HG03432 (cell line): ENCODE data around the gene AMZ2.
"Not testable (repeated sequence)": the region's sequence is repeated elsewhere in the genome, so short reads cannot be mapped to it uniquely, and the experiment has no call there.

ENCODE experiments used
- ATAC-seq: cut with Tn5 transposase; IDR thresholded peaks from one replicate; pipeline ENCODE4 v1.9.1; 2021; ENCODE audit warnings: mild to moderate bottlenecking, moderate library complexity; ENCODE audit not compliant: unreplicated experiment

Gene AMZ2

DNA sequence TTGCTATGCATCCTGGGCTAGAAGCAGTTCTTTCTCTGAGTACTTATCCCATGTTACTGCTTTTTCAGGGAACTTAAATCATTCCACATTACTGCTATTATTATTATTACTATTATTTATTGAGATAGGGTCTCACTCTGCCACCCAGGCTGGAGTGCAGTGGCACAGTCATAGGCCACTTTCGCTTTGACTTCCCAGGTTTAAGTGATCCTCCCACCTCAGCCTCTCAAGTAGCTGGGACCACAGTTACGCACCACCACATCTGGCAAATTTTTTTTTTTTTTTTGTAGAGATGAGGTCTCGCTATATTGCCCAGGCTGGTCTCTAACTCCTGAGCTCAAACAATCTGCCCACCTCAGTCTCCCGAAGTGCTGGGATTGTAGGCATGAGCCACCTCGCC is 28.4 kb upstream of the AMZ2 start:
- not testable (repeated sequence) for ATAC-seq

DNA sequence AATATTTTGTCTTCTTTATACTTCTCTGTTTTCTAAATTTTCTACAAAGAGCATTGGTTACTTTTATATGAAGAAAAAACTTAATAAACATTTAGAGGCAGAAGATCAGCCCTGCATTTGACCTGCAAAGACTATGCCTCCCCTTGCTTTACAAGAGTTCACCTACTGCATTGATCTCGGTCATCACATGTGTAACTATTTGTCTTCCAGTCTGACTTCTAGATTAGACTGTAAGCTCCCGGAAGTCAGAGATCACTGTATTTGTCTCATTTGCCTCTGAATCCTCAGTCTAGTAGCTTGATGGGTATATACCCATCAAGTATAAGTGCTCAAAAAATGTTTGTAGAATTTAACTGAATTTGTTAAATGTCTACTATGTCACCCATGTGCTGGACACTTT is 27.7 kb upstream of the AMZ2 start:
- not testable (repeated sequence) for ATAC-seq

DNA sequence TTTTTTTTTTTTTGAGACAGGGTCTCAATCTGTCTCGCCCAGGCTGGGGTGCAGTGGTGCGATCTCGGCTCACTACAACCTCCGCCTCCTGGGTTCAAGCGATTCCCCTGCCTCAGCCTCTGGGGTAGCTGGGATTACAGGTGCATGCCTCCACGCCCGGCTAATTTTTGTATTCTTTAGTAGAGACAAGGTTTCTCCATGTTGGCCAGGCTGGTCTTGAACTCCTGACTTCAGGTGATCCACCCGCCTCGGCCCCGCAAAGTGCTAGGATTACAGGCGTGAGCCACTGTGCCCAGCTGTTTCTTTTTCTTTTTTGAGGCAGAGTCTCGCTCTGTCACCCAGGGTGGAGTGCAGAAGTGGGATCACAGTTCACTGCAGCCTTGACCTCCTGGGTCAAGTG is 27.1 kb upstream of the AMZ2 start:
- ATAC-seq: not testable (repeated sequence)

DNA sequence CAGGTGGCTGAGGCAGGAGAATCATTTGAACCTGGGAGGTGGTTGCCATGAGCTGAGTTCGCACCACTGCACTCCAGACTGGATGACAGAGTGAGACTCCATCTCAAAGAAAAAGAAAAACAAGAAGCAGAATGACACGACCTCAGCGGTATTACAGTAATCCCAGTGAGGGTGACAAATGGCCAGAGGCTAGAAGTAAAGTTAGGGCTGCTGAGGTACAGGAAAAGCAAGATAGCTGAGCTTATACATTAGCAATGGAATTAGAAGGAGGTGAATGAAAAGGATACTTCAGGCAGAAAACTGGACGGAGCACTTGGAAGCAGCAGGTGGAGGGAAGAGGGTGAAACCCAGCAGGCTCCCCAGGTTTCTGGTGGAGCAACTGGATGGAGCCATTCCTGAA is 26.1 kb upstream of the AMZ2 start:
- no peak for ATAC-seq

DNA sequence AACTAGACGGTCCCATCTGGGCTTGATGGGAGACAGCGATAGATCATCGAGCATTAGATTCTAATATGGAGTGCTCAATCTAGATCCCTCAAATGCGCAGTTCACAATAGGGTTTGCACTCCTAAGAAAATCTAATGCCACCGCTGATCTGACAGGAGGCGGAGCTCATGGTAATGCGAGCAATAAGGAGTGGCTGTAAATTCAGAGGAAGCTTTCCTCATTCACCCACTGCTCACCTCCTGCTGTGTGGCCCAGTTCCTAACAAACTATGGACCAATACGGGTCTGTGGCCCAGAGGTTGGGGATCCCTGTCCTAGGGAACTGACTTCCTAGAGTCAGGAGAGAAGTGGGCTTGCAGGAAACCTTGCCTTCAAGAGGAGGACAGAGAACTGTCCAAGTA is 25.2 kb upstream of the AMZ2 start:
- no peak for ATAC-seq

DNA sequence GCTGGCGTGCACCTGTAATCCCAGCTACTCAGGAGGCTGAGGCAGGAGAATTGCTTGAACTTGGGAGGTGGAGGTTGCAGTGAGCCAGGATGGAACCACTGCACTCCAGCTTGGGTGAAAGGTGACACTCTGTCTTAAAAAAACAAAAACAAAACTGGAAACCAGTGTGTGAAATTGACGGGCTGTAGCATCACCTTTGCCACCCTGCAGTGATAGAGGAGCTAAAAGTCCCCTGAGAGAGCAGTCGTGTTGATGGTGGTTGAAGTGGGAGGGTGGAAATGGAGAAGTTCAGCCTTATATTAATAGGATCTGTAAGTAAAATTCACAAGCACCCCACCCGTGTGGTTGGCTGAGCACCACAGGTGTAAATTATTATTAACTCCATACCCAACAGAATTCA is 22.8 kb upstream of the AMZ2 start:
- ATAC-seq: peak; percentile 55

DNA sequence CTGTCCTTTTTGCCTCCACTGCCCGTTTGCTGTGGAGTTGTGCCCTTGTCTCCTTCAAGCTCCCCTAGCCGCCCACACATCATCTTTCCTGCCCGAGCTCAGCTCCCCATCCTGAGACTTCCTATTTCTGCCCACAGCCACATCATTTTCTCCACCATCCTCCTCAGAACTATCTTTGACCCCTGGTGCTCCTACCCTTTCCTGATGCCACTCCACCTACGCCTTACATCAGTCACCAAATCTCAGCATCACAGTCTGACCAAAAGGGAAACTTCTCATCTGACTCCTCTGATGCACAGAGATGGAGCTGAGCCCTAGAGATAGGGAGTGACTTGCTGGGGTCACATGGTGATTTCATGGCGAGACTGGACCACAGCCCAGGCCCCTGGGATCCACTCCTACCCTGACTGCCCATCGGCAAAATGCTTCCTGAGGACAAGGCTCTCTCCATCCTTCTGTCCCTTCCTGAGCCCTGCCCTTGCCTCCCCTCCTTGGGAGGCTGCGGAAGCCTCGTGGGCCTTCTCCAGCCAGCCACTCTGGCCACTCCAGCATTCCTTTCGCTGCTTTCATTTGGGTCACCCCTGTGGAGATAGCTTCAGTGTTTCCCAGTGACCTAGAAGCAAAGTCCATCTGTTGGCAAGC is 19.7 kb upstream of the AMZ2 start:
- ATAC-seq: not testable (repeated sequence)

DNA sequence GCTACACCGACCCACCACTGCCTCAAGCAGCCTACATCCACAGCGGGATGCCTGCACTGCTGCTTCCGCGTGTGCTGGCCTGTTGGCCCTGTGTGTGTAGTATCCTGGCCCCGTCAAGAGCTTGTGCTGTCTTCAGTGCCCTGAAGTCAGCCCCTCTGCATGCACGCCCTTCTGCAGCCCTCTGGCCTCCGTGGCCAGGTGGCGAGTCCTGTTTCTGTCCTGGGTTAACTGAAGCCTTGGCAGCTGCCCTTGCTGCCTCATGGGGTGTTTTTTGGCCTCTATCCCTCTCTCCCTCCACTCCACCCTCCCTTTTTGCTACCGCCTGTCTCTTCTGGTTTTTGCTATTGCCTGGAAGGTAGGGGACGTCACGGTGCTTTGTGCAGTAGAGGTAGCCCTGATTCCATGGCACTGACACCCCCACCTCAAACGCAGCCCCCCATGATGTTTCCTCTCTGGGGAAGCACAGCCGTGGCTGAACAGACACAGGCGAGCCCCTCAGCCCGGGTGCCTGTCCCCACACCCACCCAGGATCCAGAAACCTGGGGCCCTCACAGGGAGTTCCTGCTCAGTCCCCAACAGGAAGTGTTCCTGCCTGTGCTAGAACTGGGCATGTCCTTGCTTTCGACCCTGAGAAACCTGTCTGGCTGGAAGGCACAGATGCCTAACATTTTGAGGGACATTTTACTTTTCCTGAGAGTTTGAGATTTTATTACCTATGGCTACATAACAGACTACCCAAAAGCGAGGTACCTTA is 18.8 kb upstream of the AMZ2 start:
- no peak for ATAC-seq

DNA sequence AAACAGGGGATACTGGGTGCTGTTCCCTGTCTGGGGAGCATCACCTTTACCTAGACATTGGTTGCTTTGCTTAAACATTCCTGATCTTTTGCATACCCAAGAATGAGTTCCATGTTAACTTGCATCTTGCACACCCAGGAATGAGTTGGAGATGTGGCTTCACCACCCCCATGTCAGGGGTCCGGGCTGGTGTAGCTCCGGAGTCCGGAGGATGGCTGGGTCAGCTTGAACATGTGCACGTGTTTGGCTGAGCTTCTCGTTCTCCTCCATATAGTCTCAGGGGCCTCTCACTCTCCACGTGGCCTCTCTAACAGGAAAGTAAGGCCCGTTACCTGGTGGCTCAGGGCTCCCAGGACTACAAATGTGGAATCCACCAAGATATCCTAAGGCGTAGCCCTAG is 18.2 kb upstream of the AMZ2 start:
- ATAC-seq: no peak

DNA sequence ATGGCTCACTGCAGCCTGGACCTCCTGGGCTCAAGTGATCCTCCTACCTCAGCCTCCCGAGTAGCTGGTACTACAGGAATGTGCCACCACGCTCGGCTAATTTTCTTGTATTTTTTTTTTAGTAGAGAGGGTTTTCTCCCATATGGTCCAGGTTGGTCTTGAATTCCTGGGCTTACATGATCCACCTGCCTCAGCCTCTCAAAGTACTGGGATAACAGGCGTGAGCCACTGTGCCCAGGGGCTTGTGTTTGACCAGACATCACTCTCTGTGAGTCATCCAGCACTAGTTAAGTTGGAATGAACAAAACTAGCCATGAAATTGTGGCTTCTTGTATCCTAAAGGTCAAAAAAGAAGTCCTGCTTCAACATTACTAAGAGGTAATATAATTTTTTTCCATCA is 16.7 kb upstream of the AMZ2 start:
- ATAC-seq: not testable (repeated sequence)

DNA sequence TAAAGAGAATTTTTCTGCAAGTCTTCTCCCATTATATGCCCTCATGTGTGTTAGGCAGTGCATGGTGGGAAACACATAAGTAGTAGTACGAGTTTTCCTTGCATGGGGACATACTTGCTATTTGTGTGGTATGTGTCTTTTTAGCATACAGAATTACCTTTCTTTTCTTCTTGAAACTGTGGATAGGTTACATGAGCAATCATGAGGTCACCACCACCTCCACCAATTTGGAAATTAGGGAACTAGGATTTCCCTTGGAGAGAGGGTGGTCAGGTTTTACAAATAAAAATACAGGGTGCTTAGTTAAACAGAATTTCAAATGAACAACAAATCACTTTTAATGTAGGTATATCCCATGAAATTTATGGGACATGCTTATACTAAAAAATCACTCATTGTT is 16.3 kb upstream of the AMZ2 start:
- ATAC-seq: no peak

DNA sequence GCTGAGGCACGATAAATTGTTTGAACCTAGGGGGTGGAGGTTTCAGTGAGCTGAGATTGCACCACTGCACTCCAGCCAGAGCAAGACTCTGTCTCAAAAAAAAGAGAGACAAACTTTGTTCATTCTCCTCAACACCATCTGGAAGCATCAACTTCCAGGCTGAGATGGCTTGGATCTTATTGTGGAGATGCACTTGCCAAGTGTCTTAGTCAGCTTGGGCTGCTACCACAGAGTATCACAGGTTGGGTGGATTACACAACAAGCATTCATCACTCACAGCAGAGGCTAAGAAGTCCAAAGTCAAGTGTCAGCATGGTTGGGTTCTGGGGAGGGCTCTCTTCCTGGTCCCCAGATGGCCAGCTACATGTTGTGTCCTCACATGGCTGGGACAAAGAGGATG is 15.1 kb upstream of the AMZ2 start:
- not testable (repeated sequence) for ATAC-seq

DNA sequence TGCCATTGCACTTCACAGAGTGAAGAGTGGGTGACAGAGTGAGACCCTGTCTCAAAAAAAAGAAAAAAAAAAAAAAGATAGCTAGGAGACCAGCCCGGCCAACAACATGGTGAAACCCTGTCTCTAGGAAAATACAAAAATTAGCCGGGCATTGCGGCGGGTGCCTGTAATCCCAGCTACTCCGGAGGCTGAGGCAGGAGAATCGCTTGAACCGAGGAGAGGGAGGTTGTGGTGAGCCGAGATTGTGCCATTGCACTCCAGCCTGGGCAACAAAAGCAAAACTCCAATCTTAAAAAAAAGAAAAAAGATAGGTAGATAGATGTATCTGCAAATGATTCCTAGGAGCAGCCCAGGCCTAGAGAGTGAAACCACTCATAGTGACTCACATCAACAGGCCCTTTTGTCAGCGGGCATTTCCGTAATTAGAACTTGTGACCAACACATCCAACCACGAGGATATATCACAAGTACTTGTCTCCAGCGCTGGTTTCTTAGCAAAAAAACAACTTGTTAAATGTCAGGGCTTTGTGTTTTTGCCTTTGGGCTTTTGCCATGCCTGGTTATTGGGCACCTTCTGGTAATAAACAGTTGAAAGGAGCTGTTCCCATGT is 13.0 kb upstream of the AMZ2 start:
- peak; percentile 34 for ATAC-seq

DNA sequence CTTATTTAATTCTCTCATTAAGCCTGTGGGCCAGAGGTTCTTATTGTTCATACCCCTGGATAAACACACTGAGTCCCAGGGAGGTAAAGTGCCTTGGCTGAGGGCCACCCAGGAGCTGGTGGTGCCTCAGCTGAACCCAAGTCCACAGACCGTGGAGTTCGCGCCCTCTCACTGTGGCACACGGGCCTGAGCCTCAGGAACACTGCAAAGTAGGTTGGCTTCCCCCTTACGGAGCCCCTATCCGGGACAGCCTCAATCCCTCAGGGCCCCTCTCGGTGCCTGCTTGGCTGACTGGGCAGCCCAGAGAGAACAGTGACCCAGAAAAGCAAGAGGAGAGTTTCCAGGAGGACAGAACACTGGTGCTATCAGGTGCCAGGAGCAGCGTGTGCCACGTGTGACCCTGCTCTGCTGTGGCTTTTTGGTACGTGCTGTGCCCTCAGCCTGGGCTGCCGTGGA is 12.5 kb upstream of the AMZ2 start:
- not testable (repeated sequence) for ATAC-seq

DNA sequence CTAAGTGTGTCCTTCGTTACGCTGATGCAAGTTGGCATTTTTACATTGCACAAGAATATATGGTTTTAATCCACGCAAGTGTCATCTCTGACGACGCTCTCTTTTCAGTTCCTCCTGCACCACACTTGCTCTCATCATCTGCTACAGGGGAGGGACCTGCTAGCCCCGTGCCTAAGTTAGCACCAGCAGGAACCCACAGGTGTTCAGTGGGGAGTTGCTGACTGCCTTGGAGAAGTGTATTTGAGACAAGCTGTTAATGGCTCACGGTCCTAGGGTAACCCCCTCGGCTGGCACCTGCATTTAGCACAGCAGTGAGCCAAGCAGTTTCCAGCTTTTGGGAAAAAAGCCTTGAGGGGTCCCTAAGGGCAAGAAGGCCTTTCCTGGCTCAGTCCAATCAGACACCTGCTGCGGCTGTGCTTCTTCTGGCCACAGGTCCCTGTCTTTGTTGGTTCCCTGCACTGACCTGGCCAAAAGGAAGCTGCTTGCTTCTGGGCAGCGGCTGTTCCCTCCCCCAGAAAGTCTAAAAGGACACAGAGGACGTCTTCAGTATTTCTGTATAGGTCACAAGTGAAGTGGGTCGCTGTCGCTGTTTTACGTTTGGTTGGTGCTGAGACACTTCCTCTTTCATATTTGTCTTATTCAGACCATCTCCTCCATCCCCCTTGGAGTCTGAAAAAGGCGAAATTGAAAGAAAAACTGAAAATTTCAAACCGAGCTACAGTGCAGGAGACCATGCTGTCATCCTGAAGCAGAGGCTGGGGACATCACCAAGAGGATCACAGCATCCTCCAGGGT is 10.3 kb upstream of the AMZ2 start:
- ATAC-seq: peak; percentile 73

DNA sequence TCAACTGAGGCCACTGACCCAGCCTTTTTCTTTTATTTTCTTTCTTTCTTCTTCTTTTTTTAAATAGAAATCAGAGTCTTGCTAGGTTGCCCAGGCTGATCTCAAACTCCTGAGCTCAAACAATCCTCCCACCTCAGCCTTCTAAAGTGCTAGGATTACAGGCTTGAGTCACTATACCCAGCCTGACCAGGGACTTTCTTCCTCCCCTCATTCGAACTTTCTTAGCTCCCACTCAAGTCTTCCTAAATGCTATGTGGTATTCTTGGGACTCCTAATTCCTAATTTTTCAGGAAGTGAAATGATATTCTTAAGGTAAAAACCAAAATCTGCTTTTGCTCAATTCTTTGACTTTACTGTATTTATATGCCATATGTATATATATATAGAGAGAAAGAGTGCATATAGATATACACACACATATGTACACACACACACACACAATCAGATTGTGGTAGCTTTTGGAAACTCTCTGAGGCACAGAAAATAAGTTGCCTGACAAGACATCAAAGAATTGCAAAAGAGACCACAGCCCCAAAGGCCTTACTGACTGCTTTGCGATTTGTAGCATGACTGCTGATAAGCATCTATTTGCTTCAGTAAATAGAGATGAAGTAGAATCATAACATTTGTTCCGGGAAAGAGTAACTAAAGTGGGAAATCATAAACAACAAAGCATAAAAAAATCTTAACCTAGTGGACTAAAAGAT is 9.5 kb upstream of the AMZ2 start:
- peak; percentile 3 for ATAC-seq

DNA sequence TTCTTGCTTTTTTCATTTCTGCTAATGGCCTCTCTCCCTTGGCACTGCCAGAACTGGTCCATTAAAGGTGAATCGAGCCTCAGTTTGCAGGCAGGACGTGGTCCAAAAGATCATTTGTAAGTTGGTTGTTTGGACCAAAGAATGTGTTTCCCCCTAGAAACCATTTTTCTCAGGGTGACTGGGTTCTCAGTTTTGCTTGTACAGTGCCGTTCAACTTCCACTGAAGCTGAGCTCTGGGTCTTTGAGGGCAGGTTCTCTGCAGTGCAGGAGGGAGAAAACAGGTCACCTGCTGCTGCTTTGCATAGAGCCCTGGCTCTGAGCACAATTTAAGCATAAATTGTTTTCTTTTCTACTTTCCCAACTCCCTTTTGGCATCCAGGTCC is 9.0 kb upstream of the AMZ2 start:
- ATAC-seq: no peak

DNA sequence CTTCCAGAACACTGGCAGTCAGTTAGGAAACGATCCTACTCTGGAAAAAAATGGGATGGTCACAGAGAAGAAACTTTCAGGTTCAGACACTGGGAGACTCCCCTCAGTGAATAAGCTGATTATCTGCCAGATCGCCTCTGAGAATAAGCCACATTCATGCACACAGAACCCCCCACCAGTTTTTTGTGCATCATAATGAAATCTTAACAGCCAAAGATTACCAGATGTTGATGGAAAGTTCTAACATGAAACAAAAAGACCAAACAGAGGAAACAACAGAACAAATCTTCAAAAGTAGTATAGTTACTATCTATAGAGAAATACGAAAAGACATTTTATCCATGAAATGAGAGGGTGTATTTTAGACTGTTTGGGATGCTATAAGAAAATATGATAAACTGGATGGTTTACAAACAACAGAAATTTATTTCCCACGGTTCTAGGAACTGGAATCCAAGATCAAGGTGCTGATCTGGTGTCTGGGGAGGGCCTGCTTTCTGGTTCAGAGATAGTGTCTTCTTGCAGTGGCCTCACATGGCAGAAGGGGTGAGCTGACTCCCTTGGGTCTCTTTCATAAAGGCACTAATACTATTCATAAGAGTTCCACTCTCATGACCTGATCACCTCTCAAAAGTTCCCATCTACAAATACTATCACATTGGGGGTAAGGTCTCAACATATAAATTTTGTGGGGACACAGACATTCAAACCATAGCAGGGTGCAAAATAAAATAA is 8.0 kb upstream of the AMZ2 start:
- ATAC-seq: no peak

DNA sequence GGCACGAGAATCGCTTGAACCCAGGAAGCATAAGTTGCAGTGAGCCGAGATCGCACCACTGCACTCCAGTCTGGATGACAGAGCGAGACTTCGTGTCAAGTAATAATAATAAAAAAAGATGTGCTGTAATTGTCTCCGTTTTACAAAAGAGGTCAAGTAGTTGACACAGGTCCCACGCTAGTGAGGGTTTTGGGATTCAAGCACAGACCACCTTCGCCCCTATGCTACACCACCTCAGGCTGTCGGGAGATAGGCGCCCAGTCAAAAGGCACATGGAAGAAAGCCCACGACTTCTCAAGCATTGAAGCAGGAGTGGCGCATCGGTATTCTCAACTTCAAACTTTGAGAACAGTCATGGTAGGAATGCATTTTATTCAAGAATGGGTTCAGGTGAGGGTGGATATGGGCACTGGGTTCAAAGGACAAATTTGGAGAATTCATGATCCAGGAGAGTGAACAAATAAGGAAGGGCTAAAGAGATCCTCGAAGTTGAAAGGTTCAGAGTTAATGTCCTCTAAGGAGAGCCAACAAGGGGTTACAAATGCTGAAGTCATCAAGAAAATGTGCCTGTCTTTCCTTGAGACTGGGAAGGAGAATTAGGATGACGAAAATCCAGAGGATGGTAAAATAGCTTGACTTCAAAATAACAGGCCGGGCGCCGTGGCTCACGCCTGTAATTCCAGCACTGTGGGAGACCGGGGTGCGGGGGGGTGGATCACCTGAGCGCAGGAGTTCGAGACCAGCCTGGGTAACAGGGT is 1.4 kb upstream of the AMZ2 start:
- ATAC-seq: no peak
